Fibroblast of the aortic adventitia (primary cell): Measurements from ENCODE around the gene CSNK2B. TPM values are rescaled to one million over a fixed set of nuclear protein-coding genes. Genes with fewer than 3 reads are reported as not detected.

Experiments used
- DNase-seq: peaks from one replicate; pipeline ENCODE4 v3.0.0-alpha.2; 2010; ENCODE audit warnings: low read depth
- H3K4me3 ChIP-seq: 2 replicates; pipeline ENCODE4 v1.5.1; 2011; ENCODE audit warnings: low read depth, mild to moderate bottlenecking, control low read depth, low read length, moderate library complexity
- total RNA-seq: library from RNA; depleted of rRNA; stranded (reverse); fragments of >200 nt; gene quantifications from 2 replicates; pipeline ENCODE4 v1.2.3, GENCODE V29; 2012; ENCODE audit warnings: low replicate concordance
- TF ChIP-seq, protein P1 (sequence below): IDR thresholded peaks from 2 replicates; pipeline ENCODE4 v1.5.1; 2011; ENCODE audit warnings: mild to moderate bottlenecking, low read length, control low read depth, inconsistent platforms; ENCODE audit not compliant: insufficient read depth

The CSNK2B gene
- total RNA-seq, 1 donor = 214 TPM

GRCh38 chr6:31622684-31623091, 43.2 kb upstream of the CSNK2B start:
- DNase-seq = no peak
- H3K4me3 ChIP-seq = peak overlapping the region; percentile 93

GRCh38 chr6:31624070-31624469, 41.8 kb upstream of the CSNK2B start:
- no peak overlapping the region for H3K4me3 ChIP-seq
- TF ChIP-seq, protein P1, sequence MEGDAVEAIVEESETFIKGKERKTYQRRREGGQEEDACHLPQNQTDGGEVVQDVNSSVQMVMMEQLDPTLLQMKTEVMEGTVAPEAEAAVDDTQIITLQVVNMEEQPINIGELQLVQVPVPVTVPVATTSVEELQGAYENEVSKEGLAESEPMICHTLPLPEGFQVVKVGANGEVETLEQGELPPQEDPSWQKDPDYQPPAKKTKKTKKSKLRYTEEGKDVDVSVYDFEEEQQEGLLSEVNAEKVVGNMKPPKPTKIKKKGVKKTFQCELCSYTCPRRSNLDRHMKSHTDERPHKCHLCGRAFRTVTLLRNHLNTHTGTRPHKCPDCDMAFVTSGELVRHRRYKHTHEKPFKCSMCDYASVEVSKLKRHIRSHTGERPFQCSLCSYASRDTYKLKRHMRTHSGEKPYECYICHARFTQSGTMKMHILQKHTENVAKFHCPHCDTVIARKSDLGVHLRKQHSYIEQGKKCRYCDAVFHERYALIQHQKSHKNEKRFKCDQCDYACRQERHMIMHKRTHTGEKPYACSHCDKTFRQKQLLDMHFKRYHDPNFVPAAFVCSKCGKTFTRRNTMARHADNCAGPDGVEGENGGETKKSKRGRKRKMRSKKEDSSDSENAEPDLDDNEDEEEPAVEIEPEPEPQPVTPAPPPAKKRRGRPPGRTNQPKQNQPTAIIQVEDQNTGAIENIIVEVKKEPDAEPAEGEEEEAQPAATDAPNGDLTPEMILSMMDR = no peak
- DNase-seq = no peak

More at GRCh38 chr6:31622684-31623091, 43.2 kb upstream of the CSNK2B start:
- TF ChIP-seq, protein P1 = no peak

DNA sequence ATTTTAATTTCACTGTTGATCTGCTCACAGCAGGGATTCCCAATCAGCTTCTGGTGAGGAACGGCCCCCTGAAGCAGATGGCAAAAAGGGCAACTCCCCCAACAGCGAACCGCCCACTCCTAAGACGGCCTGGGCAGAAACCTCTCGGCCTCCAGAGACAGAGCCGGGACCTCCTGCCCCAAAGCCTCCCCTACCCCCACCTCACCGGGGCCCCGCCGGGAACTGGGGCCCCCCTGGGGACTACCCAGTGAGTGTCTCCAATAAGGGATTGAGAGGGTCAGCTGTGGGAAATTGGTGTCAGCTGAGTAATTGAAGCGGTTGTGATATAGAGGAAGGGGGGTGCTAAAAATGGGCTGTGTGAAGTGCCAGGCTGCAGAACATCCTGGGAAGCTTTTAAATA, 38.9 kb upstream of the CSNK2B start:
- TF ChIP-seq, protein P1 = no peak
- no peak overlapping the region for H3K4me3 ChIP-seq
- no peak for DNase-seq

- no peak overlapping the region for H3K4me3 ChIP-seq
- DNase-seq = no peak
- TF ChIP-seq, protein P1 = no peak
Measured at GRCh38 chr6:31627690-31628287, 38.1 kb upstream of the CSNK2B start.

DNA sequence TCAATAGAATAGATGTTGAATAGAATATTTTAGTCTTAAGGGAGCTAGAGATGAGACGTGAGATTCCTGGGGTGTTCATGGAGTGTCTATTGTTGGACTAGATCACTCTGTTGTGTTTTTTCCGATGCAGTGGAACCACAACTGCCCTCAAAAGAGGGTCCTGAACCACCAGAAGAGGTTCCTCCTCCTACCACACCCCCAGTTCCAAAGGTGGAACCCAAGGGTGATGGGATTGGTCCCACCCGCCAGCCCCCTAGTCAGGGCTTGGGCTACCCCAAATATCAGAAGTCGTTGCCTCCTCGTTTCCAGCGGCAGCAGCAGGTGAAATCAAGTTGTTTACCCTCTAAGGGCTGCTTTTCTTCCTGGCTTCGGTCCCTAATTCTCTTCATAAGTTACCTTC, 36.9 kb upstream of the CSNK2B start:
- DNase-seq = no peak
- H3K4me3 ChIP-seq = no peak overlapping the region
- TF ChIP-seq, protein P1 = no peak

DNA sequence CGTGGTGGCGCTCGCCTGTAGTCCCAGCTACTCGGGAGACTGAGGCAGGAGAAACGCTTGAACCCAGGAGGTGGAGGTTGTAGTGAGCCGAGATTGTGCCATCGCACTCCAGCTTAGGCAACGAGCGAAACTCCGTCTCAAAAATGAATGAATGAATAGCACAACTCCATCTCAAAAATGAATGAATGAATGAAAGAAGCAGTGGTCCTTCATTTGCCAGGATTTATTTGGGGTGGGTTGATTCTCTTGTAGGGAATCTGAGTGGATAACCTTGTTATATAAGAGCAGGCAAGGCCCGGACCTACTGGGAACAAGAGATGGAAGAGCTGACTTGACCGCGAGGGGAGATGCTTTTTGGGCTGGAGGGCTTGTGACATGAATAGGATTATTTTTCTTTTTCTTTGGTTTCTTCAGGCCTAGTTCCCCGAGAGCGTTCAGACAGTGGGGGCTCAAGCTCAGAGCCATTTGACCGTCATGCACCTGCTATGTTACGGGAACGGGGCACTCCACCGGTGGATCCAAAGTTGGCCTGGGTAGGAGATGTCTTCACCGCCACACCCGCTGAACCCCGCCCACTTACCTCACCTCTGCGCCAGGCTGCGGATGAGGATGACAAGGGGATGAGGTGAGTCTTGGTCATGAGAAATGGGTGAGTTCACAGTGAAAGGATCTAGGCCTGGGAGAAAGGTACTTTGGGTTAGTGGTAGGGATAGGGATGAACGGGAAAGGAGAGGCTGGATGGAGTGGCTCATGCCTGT, 35.5 kb upstream of the CSNK2B start:
- H3K4me3 ChIP-seq = no peak overlapping the region
- DNase-seq = no peak
- TF ChIP-seq, protein P1 = no peak
